GM10248 (cell line): Measurements from ENCODE around the gene PARP9.

Experiments used
- CTCF ChIA-PET: fragments of 300-600 bp; sonication (Branson Sonifier 250); formaldehyde crosslinking; extraction: SDS; loops from one replicate; lab custom pipeline; 2021; ENCODE audit warnings: antibody characterized with exemption; lab: Yijun Ruan, JAX
- POLR2A ChIA-PET: fragments of 350-650 bp; sonication (Branson Sonifier 250); formaldehyde crosslinking; extraction: SDS; loops from one replicate; lab custom pipeline; 2020; ENCODE audit warnings: antibody characterized with exemption; lab: Yijun Ruan, JAX
- DNase-seq: peaks from one replicate; pipeline ENCODE4 v3.0.0; 2012; ENCODE audit errors: extremely low spot score
- CTCF ChIP-seq: IDR thresholded peaks from 2 replicates; pipeline ENCODE4 v1.5.1; 2012; ENCODE audit warnings: mild to moderate bottlenecking, low read depth; ENCODE audit errors: extremely low read depth, missing control alignments, control extremely low read depth

Gene PARP9

GRCh38 chr3:122536632-122537001, 27.5 kb downstream of the PARP9 start:
- DNase-seq = no peak
- no peak for TF ChIP-seq CTCF

GRCh38 chr3:122535964-122536631, 28.0 kb downstream of the PARP9 start:
- DNase-seq = no peak
- ChIA-PET CTCF (interaction anchor here (0.8 to 1.5 kb wide), 4 partner anchors 18 to 434 kb away, joined by 3 to 4 read pairs (median 3); no protein-coding TSS in a partner anchor), POLR2A (no interaction called here)
- no peak for TF ChIP-seq CTCF

More at GRCh38 chr3:122536632-122537001, 27.5 kb downstream of the PARP9 start:
- ChIA-PET CTCF (interaction anchor here (0.8 to 1.5 kb wide), 4 partner anchors 18 to 435 kb away, joined by 3 to 4 read pairs (median 3); no protein-coding TSS in a partner anchor), POLR2A (no interaction called here)

- DNase-seq = peak; percentile 77
- no peak for TF ChIP-seq CTCF
- POLR2A ChIA-PET = interaction anchor here (0.8 to 1.0 kb wide), 2 partner anchors 20 to 126 kb away, joined by 3 to 4 read pairs; no protein-coding TSS in a partner anchor
- CTCF ChIA-PET = interaction anchor here (1.0 to 2.0 kb wide), 7 partner anchors 9 to 145 kb away, joined by 3 to 5 read pairs (median 3); no protein-coding TSS in a partner anchor
Observed at GRCh38 chr3:122533931-122534334, 30.2 kb downstream of the PARP9 start.

- ChIA-PET CTCF (interaction anchor here (1.0 to 2.0 kb wide), 5 partner anchors 12 to 146 kb away, joined by 3 to 5 read pairs (median 3); no protein-coding TSS in a partner anchor), POLR2A (interaction anchor here (0.8 to 1.0 kb wide), 2 partner anchors 20 to 125 kb away, joined by 3 to 4 read pairs; no protein-coding TSS in a partner anchor)
- no peak for DNase-seq
- TF ChIP-seq CTCF = no peak
Observed at GRCh38 chr3:122533480-122533879, 30.6 kb downstream of the PARP9 start.

- POLR2A ChIA-PET = no interaction called here
- no peak for TF ChIP-seq CTCF
- DNase-seq = no peak
- CTCF ChIA-PET = interaction anchor here (1.3 kb wide), 1 partner anchor 11 kb away, joined by 3 read pairs; no protein-coding TSS in a partner anchor
Observed at GRCh38 chr3:122530164-122530563, 33.9 kb downstream of the PARP9 start.

- DNase-seq = no peak
- POLR2A ChIA-PET = no interaction called here
- TF ChIP-seq CTCF = no peak
- CTCF ChIA-PET = interaction anchor here (1.5 kb wide), 1 partner anchor 139 kb away, joined by 3 read pairs; the partner anchor contains the start of gene FAM162A
Observed at GRCh38 chr3:122523317-122523716, 40.8 kb downstream of the PARP9 start.
